ENCODE data around the gene NAV2. TPM values are rescaled to one million over a fixed set of nuclear protein-coding genes. Genes with fewer than 3 reads are reported as not detected.

Gene NAV2
- total and polyA plus RNA-seq, 5 experiments from 2014 or later = 0.06 to 4.2 (median 1.1) TPM; not detected in 1

- Mint-ChIP-seq H3K27me3 (peaks cover 0 to 7% (median 5%) of the 10 kb centered on the region in 5 donors), H3K4me1 (peaks cover 0 to 20% (median 3%) of the 10 kb centered on the region in 4 donors), H3K4me3 (no peak overlapping the region), H3K27ac (no peak overlapping the region), H3K36me3 (peaks cover 0 to 2% (median 0%) of the 10 kb centered on the region in 3 donors), H3K9me3 (no peaks in the 10 kb centered on the region)
- no peak for ATAC-seq
- DNase-seq = no peak
- POLR2A ChIA-PET = no interaction called here
Measured at GRCh38 chr11:19976281-19976941, 263.8 kb downstream of the NAV2 start.

DNA sequence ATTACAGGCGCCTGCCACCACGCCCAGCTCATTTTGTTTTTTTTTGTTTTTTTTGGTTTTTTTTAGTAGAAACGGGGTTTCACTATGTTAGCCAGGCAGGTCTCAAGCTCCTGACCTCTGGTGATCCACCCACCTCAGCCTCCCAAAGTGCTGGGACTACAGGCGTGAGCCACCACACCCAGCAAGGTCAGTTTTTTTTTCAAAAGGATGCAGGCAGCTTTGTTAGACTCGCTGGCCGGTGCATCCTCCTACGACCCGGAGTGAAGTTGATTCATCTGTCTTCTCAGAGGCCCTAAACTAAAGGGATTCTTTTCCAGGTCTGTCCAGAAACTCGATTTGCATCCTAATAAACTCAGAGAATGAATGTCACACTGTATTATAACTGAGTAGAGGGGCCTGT lies 265.3 kb downstream of the NAV2 start:
- H3K4me1 Mint-ChIP-seq = peaks cover 0 to 15% (median 0%) of the 10 kb centered on the region in 4 donors
- DNase-seq (no peak), ATAC-seq (no peak)
- H3K9me3 Mint-ChIP-seq = no peaks in the 10 kb centered on the region
- peaks cover 0 to 2% (median 0%) of the 10 kb centered on the region in 3 donors for H3K36me3 Mint-ChIP-seq
- H3K27me3 Mint-ChIP-seq = peaks cover 0 to 7% (median 5%) of the 10 kb centered on the region in 5 donors
- POLR2A ChIA-PET = no interaction called here
- no peak overlapping the region for H3K27ac Mint-ChIP-seq
- no peak overlapping the region for H3K4me3 Mint-ChIP-seq

GRCh38 chr11:19978668-19979518 lies 266.3 kb downstream of the NAV2 start:
- H3K27me3 Mint-ChIP-seq = peaks cover 0 to 11% (median 5%) of the 10 kb centered on the region in 5 donors
- POLR2A ChIA-PET = no interaction called here
- H3K9me3 Mint-ChIP-seq = no peaks in the 10 kb centered on the region
- ATAC-seq = no peak
- H3K36me3 Mint-ChIP-seq = peaks cover 0 to 2% (median 0%) of the 10 kb centered on the region in 3 donors
- H3K4me3 Mint-ChIP-seq = peak overlapping the region in 1 of 10 donors; percentile 30
- H3K27ac Mint-ChIP-seq = peak overlapping the region in 1 of 10 donors; percentile 8
- DNase-seq = no peak
- peaks cover 0 to 15% (median 0%) of the 10 kb centered on the region in 4 donors for H3K4me1 Mint-ChIP-seq

DNA sequence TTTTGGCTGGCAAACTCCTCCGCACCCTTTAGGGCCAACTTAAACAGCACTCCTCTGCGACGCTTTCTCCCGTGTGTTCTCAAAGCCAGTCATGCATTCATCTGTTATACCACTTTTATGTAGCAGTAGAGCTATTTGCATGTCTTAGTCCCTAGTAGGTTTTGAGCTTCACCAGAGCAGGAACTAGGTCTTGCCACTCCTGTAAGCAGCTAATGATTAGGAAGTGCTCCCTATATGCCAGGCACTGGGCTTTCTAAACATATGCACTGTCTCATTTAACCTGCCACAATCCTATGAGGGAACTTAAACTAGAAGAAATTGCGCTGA lies 266.8 kb downstream of the NAV2 start:
- Mint-ChIP-seq H3K27ac (peak overlapping the region in 1 of 10 donors; percentile 8), H3K27me3 (peaks cover 0 to 11% (median 5%) of the 10 kb centered on the region in 5 donors), H3K36me3 (peaks cover 0 to 2% (median 0%) of the 10 kb centered on the region in 3 donors), H3K4me1 (peaks cover 0 to 21% (median 0%) of the 10 kb centered on the region in 4 donors), H3K4me3 (peak overlapping the region in 1 of 10 donors; percentile 30), H3K9me3 (no peaks in the 10 kb centered on the region)
- DNase-seq (no peak), ATAC-seq (no peak)
- POLR2A ChIA-PET = no interaction called here

GRCh38 chr11:19980388-19980787 lies 267.8 kb downstream of the NAV2 start:
- ATAC-seq = no peak
- Mint-ChIP-seq H3K27me3 (peaks cover 0 to 11% (median 5%) of the 10 kb centered on the region in 5 donors), H3K36me3 (peaks cover 0 to 2% (median 0%) of the 10 kb centered on the region in 3 donors), H3K4me3 (no peak overlapping the region), H3K27ac (no peak overlapping the region), H3K9me3 (no peaks in the 10 kb centered on the region), H3K4me1 (peaks cover 0 to 21% (median 0%) of the 10 kb centered on the region in 4 donors)
- DNase-seq = no peak
- POLR2A ChIA-PET = no interaction called here

DNA sequence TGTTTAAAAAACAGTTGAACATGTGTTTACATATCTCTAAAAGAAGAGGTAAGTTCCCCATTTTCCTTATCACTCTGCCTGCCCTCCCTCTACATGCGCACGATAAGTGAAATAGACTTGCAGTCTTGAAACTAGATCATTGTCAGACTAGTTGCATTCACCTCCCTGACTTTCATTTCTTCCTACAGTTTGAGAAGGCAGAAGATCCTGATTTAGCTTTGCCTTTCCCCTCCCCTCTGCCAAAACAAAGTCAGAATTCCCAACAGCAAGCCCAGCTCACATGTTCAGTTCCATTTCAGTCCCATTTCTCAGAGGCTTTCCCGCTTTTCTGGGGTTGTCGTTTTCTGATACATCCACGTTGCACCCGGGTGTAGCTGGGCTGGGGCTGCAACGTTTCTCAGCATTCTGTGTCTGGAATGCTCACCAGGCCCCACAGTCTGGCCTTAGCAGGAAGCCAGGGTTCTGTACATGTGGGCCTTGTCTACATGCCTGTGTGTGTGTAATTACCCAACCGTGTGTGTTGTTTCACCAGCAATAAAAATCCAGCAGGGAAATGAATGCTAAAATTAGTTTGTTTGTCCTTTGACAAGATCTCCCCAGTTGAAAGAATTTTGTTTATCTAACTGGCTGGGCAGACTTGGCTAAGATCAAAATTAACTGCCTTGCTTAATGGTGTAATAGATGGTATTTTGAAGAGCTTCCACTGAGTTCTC lies 268.5 kb downstream of the NAV2 start:
- POLR2A ChIA-PET = no interaction called here
- no peak for DNase-seq

DNA sequence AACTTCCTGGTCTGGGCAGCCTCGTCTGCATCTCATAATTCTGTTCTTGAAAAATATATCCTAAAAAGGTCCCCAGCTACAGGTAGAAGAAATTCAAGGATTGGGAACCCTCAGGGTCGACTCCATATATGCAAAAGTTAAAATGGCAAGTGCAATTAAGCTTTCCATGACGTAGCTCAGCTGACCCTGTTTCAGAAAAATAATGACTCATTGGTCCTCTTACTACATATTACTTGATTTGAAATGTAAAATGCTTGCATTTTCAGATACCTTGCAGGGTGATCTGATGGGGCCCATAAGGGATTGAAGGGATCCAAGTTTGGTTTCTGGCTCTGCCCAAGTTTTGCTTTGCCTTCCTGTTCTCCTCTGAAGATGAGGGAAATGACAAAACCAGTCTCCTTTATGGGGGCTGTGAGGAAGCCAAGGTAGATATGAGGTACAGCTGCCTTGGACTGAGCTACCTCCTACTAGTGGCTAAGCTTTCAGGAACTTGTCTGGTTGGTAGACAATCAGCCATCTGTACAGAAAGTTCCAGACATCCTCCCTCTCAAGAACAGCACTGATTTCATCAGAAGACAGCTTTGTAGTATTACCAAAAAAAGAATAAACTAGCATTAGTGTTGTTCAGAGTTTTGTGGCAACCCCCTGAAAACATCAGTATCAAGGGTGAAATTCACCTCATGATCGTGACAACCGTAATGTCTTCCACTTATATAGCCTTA lies 270.3 kb downstream of the NAV2 start:
- H3K4me3 Mint-ChIP-seq = no peak overlapping the region
- POLR2A ChIA-PET = interaction anchor here (0.6 kb wide), 1 partner anchor 136 kb away, joined by 3 read pairs; no protein-coding TSS in a partner anchor
- no peak for ATAC-seq

More for the DNA sequence above, 268.5 kb downstream of the NAV2 start:
- Mint-ChIP-seq H3K4me1 (peaks cover 0 to 21% (median 0%) of the 10 kb centered on the region in 4 donors), H3K36me3 (peaks cover 0 to 2% (median 0%) of the 10 kb centered on the region in 3 donors), H3K9me3 (no peaks in the 10 kb centered on the region), H3K4me3 (no peak overlapping the region), H3K27me3 (peaks cover 0 to 13% (median 5%) of the 10 kb centered on the region in 5 donors), H3K27ac (no peak overlapping the region)
- no peak for ATAC-seq

DNA sequence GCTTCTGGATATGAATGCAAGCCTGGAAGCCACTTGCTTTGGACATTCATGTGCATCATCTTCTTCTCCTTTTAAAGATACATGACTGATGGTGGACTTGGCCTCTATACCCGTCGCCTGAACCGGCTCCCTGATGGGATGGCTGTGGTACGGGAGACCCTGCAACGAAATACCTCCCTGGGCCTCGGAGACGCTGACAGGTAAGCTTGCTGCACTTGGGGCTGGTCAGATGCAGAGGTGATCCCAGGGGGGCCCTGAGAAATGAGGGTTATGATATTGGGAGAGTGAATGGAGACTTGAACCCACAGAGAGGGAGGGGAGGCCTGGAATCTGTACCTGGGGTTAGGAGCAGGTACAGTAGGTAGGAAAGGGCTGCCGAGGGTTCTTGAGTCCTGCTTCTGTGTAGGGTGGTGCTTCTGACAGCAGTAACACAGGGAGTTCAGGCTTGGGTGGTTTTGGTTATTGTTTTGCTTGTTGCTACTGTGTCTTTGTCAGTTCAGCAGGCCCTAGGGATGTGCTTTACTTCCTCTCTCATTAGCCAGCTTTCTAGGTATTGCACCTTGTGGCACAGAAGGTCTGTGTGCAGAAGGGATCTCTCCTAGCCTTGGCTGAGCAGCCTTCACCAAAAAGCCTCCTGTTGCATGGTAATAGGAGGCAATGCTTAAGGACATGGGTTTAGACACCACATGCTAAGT lies 271.6 kb downstream of the NAV2 start:
- Mint-ChIP-seq H3K9me3 (no peaks in the 10 kb centered on the region), H3K4me3 (no peak overlapping the region), H3K36me3 (no peaks in the 10 kb centered on the region), H3K27me3 (peaks cover 0 to 8% (median 3%) of the 10 kb centered on the region in 5 donors), H3K27ac (no peak overlapping the region), H3K4me1 (peaks cover 0 to 14% (median 0%) of the 10 kb centered on the region in 4 donors)
- ATAC-seq = no peak
- DNase-seq = no peak
- POLR2A ChIA-PET = no interaction called here

More for the DNA sequence above, 270.3 kb downstream of the NAV2 start:
- Mint-ChIP-seq H3K36me3 (peaks cover 0 to 2% (median 0%) of the 10 kb centered on the region in 3 donors), H3K27ac (peak overlapping the region in 1 of 10 donors; percentile 24), H3K9me3 (no peaks in the 10 kb centered on the region), H3K27me3 (peaks cover 0 to 10% (median 5%) of the 10 kb centered on the region in 5 donors), H3K4me1 (peaks cover 0 to 21% (median 0%) of the 10 kb centered on the region in 4 donors)
- no peak for DNase-seq

GRCh38 chr11:19985111-19985510 lies 272.5 kb downstream of the NAV2 start:
- ATAC-seq = no peak
- peaks cover 0 to 6% (median 0%) of the 10 kb centered on the region in 4 donors for H3K4me1 Mint-ChIP-seq
- DNase-seq = no peak
- no peak overlapping the region for H3K4me3 Mint-ChIP-seq
- H3K36me3 Mint-ChIP-seq = no peaks in the 10 kb centered on the region
- POLR2A ChIA-PET = no interaction called here
- no peaks in the 10 kb centered on the region for H3K9me3 Mint-ChIP-seq
- peaks cover 0 to 8% (median 0%) of the 10 kb centered on the region in 5 donors for H3K27me3 Mint-ChIP-seq
- no peak overlapping the region for H3K27ac Mint-ChIP-seq

DNA sequence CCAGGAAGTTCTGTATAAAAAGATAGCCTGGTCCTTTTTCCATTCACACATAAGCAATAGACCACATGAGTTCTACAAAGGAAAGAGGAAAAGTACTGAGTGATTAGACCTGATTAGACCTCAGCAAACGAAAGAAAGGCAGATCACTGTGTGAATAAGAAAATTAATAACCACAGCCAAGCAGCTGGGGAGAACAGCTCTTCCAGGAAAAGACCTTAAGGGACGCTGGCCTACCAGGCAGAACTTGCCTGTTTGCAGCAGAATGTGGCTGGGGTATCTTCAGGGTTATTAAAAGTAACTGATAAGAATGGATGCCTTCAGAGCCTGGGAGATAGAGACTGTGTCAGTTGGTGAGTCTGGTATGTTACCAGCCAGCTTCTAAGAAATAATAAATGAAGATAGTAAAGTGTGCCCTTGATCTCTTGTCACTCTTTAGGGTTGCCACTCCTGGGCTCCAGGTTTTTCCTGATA lies 274.7 kb downstream of the NAV2 start:
- DNase-seq = no peak
- Mint-ChIP-seq H3K4me3 (no peak overlapping the region), H3K4me1 (peaks cover 0 to 6% (median 0%) of the 10 kb centered on the region in 4 donors), H3K9me3 (peaks cover 0 to 2% (median 0%) of the 10 kb centered on the region in 9 donors), H3K27me3 (peaks cover 0 to 11% (median 0%) of the 10 kb centered on the region in 5 donors), H3K27ac (no peak overlapping the region), H3K36me3 (no peaks in the 10 kb centered on the region)
- no peak for ATAC-seq
- POLR2A ChIA-PET = no interaction called here

GRCh38 chr11:19988598-19988997 lies 276.0 kb downstream of the NAV2 start:
- POLR2A ChIA-PET = no interaction called here
- H3K4me1 Mint-ChIP-seq = peaks cover 0 to 6% (median 0%) of the 10 kb centered on the region in 4 donors
- no peak overlapping the region for H3K27ac Mint-ChIP-seq
- ATAC-seq (no peak), DNase-seq (no peak)
- H3K27me3 Mint-ChIP-seq = peaks cover 0 to 7% (median 0%) of the 10 kb centered on the region in 5 donors
- H3K9me3 Mint-ChIP-seq = peaks cover 0 to 2% (median 0%) of the 10 kb centered on the region in 9 donors
- H3K36me3 Mint-ChIP-seq = no peaks in the 10 kb centered on the region
- no peak overlapping the region for H3K4me3 Mint-ChIP-seq
